ENCODE data around the gene DDX10.

- TF ChIP-seq, protein P1, sequence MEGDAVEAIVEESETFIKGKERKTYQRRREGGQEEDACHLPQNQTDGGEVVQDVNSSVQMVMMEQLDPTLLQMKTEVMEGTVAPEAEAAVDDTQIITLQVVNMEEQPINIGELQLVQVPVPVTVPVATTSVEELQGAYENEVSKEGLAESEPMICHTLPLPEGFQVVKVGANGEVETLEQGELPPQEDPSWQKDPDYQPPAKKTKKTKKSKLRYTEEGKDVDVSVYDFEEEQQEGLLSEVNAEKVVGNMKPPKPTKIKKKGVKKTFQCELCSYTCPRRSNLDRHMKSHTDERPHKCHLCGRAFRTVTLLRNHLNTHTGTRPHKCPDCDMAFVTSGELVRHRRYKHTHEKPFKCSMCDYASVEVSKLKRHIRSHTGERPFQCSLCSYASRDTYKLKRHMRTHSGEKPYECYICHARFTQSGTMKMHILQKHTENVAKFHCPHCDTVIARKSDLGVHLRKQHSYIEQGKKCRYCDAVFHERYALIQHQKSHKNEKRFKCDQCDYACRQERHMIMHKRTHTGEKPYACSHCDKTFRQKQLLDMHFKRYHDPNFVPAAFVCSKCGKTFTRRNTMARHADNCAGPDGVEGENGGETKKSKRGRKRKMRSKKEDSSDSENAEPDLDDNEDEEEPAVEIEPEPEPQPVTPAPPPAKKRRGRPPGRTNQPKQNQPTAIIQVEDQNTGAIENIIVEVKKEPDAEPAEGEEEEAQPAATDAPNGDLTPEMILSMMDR (conservative IDR thresholded peaks at IDR 0.05), result no peak
- TF ChIP-seq ZFX (IDR thresholded peaks at IDR 0.05), result no peak
These were observed 48.4 kb downstream of the DDX10 start for GRCh38 chr11:108713076-108713790.
